SU-DHL-6 (cell line): ENCODE results near the gene MYLK2.

Experiments
- H2AFZ ChIP-seq: fragments of 200-600 bp; sonication (generic); 2 replicates; pipeline ENCODE4 v1.6.1; 2014; ENCODE audit warnings: low read depth, mild to moderate bottlenecking, moderate library complexity, mixed read lengths, antibody characterized with exemption, low read length; ENCODE audit not compliant: severe bottlenecking
- H3F3A ChIP-seq: fragments of 200-600 bp; shearing (Covaris generic); 2 replicates; pipeline ENCODE4 v1.6.0; 2016; ENCODE audit warnings: antibody characterized with exemption, mild to moderate bottlenecking; ENCODE audit not compliant: insufficient read depth
- H3K27ac ChIP-seq: fragments of 200-600 bp; sonication (generic); 2 replicates; pipeline ENCODE4 v1.5.1; 2016; ENCODE audit warnings: low read depth, mild to moderate bottlenecking, low read length, moderate library complexity, mixed read lengths
- H3K27me3 ChIP-seq: fragments of 200-600 bp; sonication (generic), shearing (Covaris generic); 2 replicates; pipeline ENCODE4 v1.6.0; 2014; ENCODE audit warnings: mild to moderate bottlenecking, low read length
- H3K36me3 ChIP-seq: fragments of 200-600 bp; sonication (generic); 2 replicates; pipeline ENCODE4 v1.6.1; 2014; ENCODE audit warnings: mild to moderate bottlenecking, low read length, mixed read lengths
- H3K4me2 ChIP-seq: fragments of 300-600, 200-600 bp; shearing (Covaris generic), sonication (generic); 2 replicates; pipeline ENCODE4 v1.6.0; 2014; ENCODE audit warnings: low read length, low read depth, mild to moderate bottlenecking; ENCODE audit not compliant: poor library complexity, severe bottlenecking
- H3K4me3 ChIP-seq: fragments of 200-600 bp; sonication (generic); 2 replicates; pipeline ENCODE4 v1.5.1; 2014; ENCODE audit warnings: antibody characterized with exemption, low read length, mild to moderate bottlenecking, mixed read lengths; ENCODE audit not compliant: insufficient read depth, poor library complexity, severe bottlenecking
- H3K79me2 ChIP-seq: fragments of 200-600 bp; sonication (generic); 2 replicates; pipeline ENCODE4 v1.6.1; 2014; ENCODE audit warnings: mild to moderate bottlenecking, low read length, moderate library complexity; ENCODE audit not compliant: insufficient read depth
- H3K9ac ChIP-seq: fragments of 200-600 bp; sonication (generic); 2 replicates; pipeline ENCODE4 v1.7.0; 2014; ENCODE audit warnings: mild to moderate bottlenecking, low read length
- H3K9me2 ChIP-seq: fragments of 200-600 bp; sonication (generic); replicated peaks from 2 replicates; pipeline ENCODE4 v1.6.1; 2014; ENCODE audit warnings: low read length; ENCODE audit not compliant: insufficient read depth
- H3K9me3 ChIP-seq: fragments of 200-600 bp; sonication (generic); 2 replicates; pipeline ENCODE4 v1.6.1; 2014; ENCODE audit warnings: low read length, mixed read lengths; ENCODE audit not compliant: insufficient read depth
- H4K20me1 ChIP-seq: fragments of 200-600 bp; sonication (generic); 2 replicates; pipeline ENCODE4 v1.6.1; 2014; ENCODE audit warnings: low read depth, mild to moderate bottlenecking, antibody characterized with exemption, low read length, moderate library complexity, mixed read lengths
- EZH2phosphoT487 ChIP-seq: fragments of 200-600 bp; sonication (generic), shearing (Covaris generic); conservative IDR thresholded peaks from 2 replicates; pipeline ENCODE4 v1.6.1; 2018; ENCODE audit warnings: mild to moderate bottlenecking, antibody characterized with exemption, low read length, moderate library complexity, mixed read lengths
- TF ChIP-seq, protein P1 (sequence below): fragments of 200-600 bp; sonication (generic); IDR thresholded peaks from one replicate; pipeline ENCODE4 v1.5.1; 2017; ENCODE audit warnings: antibody characterized with exemption, mild to moderate bottlenecking, low read length, moderate library complexity; ENCODE audit not compliant: insufficient read depth, poor library complexity, severe bottlenecking

MYLK2 gene

GRCh38 chr20:31868853-31869672 is 49.9 kb downstream of the MYLK2 start:
- no peak overlapping the region for H3K4me3 ChIP-seq
- no peaks in the 10 kb centered on the region for H3K27me3 ChIP-seq
- no peaks in the 10 kb centered on the region for H3K9me2 ChIP-seq
- no peaks in the 10 kb centered on the region for H3K79me2 ChIP-seq
- peak overlapping the region; percentile 58 for H3K4me2 ChIP-seq
- no peak overlapping the region for H3K27ac ChIP-seq
- TF ChIP-seq, protein P1, sequence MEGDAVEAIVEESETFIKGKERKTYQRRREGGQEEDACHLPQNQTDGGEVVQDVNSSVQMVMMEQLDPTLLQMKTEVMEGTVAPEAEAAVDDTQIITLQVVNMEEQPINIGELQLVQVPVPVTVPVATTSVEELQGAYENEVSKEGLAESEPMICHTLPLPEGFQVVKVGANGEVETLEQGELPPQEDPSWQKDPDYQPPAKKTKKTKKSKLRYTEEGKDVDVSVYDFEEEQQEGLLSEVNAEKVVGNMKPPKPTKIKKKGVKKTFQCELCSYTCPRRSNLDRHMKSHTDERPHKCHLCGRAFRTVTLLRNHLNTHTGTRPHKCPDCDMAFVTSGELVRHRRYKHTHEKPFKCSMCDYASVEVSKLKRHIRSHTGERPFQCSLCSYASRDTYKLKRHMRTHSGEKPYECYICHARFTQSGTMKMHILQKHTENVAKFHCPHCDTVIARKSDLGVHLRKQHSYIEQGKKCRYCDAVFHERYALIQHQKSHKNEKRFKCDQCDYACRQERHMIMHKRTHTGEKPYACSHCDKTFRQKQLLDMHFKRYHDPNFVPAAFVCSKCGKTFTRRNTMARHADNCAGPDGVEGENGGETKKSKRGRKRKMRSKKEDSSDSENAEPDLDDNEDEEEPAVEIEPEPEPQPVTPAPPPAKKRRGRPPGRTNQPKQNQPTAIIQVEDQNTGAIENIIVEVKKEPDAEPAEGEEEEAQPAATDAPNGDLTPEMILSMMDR: no peak
- no peak for TF ChIP-seq EZH2phosphoT487
- H3K9me3 ChIP-seq: no peaks in the 10 kb centered on the region
- no peak overlapping the region for H2AFZ ChIP-seq
- no peaks in the 10 kb centered on the region for H3K36me3 ChIP-seq
- no peaks in the 10 kb centered on the region for H3F3A ChIP-seq
- H4K20me1 ChIP-seq: no peaks in the 10 kb centered on the region
- H3K9ac ChIP-seq: no peak overlapping the region

GRCh38 chr20:31869673-31869941 is 50.5 kb downstream of the MYLK2 start:
- no peak for TF ChIP-seq EZH2phosphoT487
- Histone ChIP-seq H3K4me3 (no peak overlapping the region), H3K9me3 (no peaks in the 10 kb centered on the region), H3K27me3 (no peaks in the 10 kb centered on the region), H3K9me2 (no peaks in the 10 kb centered on the region), H4K20me1 (no peaks in the 10 kb centered on the region), H2AFZ (peak overlapping the region; percentile 92), H3K36me3 (no peaks in the 10 kb centered on the region), H3K4me2 (peak overlapping the region; percentile 58), H3K79me2 (no peaks in the 10 kb centered on the region), H3K9ac (peak overlapping the region; percentile 56), H3K27ac (no peak overlapping the region), H3F3A (no peaks in the 10 kb centered on the region)

DNA sequence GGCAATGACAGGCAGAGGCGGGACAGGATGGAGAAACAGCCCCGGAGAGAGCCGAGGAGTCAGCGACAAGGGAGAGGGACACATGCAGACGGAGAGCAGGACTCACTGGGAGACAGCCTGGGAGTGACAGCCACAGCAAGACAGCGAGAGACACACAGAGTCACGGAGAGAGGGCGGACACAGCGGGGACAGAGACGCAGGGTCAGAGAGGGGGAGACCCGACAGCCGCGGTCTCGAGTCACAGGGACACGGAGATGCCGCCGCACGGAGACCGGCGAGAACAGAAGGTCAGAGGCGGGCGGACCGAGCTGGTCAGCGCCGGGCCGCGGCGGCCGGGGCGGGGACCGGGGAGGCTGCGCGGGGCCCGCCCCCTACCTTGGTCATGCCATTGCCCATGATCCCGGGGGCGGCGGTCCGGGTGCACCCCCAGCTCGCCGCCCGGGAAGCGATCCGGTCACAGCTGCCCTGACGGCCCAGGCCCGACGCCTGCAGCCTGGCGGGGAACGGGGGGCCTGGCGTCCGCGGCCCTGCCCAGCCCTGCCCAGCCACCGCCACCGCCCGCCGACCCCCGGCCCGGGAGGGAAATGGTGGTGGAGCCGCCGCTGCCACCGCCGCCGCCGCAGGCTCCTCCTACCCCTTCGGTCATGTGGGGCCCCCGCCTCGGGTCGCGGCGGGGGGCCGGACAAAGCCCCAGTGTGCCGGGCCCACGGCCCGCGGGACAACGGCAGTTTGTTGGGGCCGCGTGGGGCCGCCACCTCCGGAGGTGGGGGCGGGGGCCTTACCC is 51.0 kb downstream of the MYLK2 start, which contains the start of the genes DUSP15 and TTLL9:
DUSP15 (minus strand) TSS at position 586 of the 784 bp plus-strand sequence; CDS start at position 396, 190 bp downstream.
TTLL9 (plus strand) TSS at position 693 of the 784 bp plus-strand sequence. CDS start 493 bp downstream, outside the sequence.
- Histone ChIP-seq H3K4me2 (peak within 1 kb of the TSS; percentile 58), H3K9ac (peak within 1 kb of the TSS; percentile 56), H3K27ac (no peak within 1 kb of the TSS), H3K9me2 (no peaks in the 10 kb centered on the region), H3K36me3 (no peaks in the 10 kb centered on the region), H3F3A (no peaks in the 10 kb centered on the region), H4K20me1 (no peaks in the 10 kb centered on the region), H3K27me3 (no peaks in the 10 kb centered on the region), H2AFZ (peak within 1 kb of the TSS; percentile 92), H3K9me3 (no peaks in the 10 kb centered on the region), H3K4me3 (peak within 1 kb of the TSS; percentile 47), H3K79me2 (no peaks in the 10 kb centered on the region)
- 0 out of 2 replicates have a peak, but pooled peaks have one; percentile 84 for TF ChIP-seq EZH2phosphoT487
- TF ChIP-seq, protein P1: no peak
